HG03135 (cell line): ENCODE results near the gene AKAP8L.

Experiments used
- ATAC-seq: cut with Tn5 transposase; IDR thresholded peaks from one replicate; pipeline ENCODE4 v1.9.1; 2021; ENCODE audit warnings: mild to moderate bottlenecking, moderate library complexity; ENCODE audit not compliant: unreplicated experiment

Gene AKAP8L, protein sequence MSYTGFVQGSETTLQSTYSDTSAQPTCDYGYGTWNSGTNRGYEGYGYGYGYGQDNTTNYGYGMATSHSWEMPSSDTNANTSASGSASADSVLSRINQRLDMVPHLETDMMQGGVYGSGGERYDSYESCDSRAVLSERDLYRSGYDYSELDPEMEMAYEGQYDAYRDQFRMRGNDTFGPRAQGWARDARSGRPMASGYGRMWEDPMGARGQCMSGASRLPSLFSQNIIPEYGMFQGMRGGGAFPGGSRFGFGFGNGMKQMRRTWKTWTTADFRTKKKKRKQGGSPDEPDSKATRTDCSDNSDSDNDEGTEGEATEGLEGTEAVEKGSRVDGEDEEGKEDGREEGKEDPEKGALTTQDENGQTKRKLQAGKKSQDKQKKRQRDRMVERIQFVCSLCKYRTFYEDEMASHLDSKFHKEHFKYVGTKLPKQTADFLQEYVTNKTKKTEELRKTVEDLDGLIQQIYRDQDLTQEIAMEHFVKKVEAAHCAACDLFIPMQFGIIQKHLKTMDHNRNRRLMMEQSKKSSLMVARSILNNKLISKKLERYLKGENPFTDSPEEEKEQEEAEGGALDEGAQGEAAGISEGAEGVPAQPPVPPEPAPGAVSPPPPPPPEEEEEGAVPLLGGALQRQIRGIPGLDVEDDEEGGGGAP

DNA sequence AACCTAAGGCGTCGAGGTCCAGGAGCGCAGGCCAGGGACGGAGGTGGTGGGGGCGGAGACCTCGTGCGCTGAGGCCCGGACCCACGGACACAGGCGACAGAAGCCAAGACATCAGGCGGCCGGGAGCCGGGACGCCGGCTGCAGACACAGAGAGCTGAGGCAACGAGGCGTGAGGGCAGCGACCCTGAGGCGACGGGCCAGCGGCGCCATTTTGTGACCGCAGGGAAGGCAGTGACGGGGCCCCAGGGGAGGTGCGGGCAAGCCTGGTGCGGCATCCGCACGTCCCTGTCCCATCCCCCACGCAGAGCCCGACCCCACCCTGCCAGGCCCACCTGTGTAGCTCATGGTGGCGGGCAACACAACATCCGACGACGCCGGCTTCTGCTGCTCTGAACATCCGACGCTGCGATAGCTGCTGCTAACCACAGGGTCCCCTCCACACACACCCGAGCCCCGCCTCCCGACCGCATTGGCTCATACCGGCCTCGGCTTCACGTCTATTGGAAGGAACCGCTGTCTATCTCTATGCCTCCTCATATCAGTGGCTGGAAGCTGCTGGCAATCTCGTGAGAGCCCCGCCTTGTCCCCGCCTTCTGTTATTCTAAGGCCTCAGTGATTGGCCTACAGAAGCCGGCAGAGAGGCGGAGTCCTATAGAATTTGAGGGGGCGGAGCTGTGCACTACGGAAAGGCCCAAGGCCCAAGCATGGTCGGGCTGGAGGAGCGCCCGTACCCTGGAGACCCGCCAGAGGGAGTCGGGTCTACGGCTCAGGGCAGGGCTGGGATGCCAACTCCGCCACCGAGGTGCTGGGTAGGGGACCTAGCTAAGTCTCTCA, at the start of gene AKAP8L:
Gene AKAP8L, minus strand, starts transcription at position 410 of the 834 bp plus-strand sequence. Its CDS starts 65 bp downstream, at position 345.
- ATAC-seq, result peak; percentile 90

DNA sequence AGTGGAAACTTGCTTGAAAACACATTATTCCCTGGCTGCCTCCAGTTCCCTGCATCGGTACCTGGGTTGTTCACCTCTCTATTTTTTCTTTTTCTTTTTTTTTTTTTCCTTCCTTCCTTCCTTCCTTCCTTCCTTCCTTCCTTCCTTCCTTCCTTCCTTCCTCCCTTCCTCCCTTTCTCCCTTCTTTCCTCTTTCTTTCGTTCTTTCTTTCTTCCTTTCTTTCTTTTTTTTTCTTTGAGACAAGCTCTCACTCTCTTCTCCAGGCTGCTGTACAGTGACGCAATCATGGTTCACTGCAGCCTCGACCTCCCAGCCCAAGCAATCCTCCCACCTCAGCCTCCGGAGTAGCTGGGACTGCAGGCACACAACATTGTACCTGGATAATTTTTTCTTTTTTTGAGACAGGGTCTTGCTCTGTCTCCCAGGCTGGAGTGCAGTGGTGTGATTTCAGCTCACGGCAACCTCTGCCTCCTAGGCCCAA, 49.0 kb upstream of the AKAP8L start:
- ATAC-seq, result no peak

DNA sequence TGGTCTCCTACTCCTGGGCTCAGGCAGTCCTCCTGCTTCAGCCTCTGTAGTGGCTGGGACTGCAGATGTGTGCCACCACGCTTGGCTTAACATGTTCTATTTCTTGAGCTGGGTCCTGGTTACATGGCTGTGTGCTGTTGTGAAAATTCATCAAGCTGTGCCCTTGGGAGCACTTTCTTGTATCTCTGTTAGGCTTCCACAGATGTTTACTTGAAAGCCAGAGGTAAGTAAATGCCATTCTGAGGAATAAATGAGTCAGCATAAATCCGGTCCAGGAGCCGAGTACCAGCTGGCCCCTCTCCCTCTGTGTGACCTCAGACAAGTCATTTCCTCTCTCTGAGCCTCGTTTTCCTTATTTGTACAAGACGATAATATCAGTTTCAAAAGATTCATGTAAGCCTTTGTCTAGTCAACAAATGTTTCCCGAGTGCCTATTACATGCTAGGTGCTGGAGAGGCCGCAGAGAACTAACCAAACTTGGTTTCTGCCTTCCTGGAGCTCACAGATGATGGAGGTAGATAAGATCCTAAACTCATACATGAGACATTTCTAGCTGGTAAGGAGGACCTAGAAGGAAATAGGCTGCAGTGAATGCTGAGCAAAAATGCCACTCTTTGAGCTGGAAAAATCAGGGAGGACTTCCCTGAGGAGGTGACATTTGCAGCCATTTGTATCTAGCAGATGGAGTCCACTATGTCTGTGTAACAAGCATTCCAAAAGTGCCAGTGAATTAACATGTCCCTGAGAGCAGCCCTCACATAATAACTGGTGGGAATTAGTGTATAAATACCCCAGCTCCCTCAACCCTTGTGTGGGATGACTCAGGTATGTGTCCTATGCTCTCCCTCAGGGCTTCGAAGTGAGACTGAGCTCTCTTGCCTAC, 48.3 kb upstream of the AKAP8L start:
- peak; percentile 44 for ATAC-seq

DNA sequence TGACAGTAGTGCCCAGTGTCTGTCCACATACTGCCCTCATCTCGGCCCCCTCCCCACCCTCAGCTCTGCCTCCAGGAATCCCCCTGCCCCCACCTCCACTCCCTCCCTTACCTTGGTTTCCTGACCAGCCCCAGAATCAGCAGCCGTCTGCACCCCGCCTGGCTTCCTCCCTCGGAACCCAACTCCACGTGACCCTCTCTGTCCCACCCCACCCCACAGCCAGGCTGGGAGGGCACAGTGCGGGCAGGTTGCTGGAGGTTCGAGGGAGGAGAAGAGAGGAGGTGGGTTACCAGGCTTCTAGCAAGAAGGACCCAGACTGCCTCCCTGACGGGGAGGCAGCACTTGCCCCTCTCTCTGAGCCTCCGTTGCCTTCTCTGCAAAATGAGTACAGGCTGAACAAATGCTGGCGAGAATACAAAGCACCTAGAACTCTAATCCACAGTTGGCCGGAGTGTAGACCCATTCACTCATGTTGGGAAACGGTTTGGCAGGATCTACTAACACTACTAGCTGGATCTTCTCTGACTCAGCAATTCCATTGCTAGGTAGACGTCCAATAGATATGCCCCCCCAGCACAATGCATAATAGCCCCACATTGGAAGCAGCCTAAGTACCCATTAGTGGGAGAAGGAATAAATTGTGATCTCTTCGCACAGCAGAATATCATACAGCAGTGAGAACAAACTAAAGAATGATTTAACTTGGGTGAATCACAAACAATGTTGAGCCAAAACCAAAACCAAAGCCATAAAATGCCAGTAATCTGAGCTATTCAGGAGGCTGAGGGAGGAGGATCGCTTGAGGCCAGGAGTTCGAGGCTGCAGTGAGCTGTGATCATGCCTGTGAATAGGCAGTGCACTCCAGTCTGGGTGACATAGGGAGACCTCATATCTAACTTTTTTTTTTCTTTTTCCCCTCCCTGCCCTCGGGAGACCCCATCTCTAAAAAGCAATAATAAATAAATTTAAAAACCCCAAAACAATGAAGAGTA, 45.9 kb upstream of the AKAP8L start, which contains the start of gene RASAL3:
Gene RASAL3, minus strand, starts transcription at position 151 of the 992 bp plus-strand sequence. CDS start 186 bp downstream, outside the sequence.
- ATAC-seq, result no peak

DNA sequence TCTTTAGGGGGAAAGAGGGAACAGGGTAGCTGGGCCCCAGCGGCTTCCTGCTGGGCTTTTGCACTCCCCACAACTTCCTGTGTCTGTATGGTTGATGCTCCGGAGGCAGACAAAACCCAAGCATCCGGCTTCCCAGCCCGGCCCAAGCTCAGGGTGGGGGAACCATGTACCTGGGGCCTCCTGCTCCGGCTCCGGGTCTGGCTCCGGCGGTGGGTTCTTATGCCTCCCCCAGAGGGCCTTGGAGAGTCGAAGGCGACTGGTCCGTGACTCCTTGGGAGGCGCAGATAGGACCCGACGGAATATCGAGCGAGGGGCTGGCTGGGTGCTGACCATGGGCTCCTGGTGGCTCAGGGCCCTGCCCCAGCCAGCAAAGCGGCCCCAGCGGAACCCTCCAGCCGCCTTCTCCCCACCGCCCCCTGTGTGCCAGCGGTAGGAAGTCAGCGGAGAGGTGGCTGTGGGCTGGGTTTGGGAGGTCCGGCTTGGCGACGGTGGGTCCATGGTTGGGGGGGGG, 45.1 kb upstream of the AKAP8L start:
- ATAC-seq, result no peak

DNA sequence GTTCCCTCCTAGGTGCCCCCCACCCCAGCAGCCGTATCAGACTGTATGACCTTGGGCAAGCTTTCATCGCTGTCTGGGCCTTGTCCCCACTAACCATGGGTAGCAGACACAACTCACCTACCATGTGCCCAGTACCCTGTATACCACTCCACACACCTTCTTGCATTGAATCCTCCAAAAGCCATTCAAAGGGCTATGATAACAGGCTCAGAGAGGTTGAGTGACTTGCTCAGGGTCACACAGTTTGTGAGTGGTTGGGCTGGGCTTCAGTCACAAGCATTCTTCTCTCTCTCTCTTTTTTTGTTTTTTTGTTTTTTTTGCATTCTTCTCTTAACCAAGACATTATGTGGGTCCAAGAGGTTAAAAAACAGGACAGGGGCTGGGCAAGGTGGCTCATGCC, 42.9 kb upstream of the AKAP8L start:
- ATAC-seq, result no peak

DNA sequence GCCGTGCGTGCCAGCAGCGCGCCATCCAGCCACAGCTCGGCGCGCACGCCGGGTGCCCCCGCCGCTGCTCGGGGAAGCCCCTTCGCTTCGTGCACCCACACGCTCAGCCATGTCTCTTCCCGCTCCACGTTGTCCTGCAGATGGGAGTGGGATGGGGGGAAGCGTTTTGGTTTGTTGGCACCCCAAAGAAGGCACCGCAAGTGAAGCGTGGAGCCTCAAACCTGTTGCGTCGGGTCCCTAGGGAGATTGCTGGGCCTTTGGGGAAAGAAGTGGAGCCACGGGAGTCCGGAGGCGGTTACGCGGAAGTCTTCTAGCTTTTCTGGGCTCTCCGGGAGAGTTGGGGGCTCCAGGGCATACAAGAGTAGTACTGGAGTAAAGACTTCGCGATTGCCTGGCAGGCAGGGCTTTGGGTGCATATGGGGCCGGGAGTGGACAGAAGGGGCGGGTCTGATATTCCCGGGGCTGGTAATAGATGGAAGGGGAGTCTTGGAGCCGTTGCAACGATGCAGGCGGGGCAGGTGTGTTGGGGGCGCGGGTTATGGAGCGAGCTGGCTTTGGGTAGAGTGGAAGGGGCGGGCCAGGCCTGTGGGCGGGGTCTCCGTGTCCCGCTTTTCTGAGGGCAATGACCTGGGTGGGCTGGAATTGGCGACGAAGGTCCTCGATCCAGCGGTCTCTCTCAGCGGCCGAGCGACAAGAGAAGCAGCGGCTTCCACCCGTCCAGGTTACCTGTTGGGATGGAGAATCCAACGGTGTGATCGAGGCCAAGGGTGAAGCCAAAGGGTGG, 39.1 kb upstream of the AKAP8L start:
- ATAC-seq, result no peak

DNA sequence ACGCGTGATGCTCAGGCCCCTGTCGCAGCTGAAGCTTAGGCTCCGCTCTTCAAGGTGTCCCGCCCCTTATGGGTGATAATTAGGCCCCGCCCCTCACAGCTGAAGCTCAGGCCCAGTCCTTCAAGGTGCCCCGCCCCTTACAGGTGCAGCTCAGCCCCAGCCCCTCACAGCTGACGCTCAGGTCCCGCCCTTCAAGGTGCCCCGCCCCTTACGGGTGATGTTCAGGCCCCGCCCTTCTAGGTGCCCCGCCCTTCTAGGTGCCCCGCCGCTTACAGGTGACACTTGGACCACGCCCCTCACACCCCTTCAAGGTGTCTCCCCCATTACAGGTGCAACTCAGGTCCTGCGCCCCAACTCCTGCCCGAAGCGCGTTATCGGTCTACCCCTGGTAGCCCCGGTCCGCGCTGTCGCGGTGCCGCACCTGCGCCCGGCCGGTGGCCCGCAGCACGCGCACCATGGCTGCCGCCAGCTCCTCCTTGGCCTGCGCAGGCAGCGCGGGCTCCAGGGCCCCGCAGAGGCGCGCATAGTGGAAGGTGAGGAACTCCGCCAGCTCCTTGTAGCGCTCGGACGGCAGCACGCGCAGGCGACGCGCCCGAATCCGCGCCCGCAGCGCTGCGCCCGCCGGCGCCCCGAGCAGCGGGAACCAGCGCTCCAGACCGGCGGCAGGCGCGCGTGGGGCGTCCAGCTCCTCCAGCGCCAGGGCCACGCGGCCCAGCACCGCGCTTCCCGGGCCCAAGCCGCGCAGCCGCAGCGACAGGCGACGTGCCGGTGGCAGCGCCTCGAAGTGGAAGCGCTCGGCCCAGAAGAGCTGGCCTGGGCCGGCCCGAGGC, 38.3 kb upstream of the AKAP8L start:
- ATAC-seq, result no peak

DNA sequence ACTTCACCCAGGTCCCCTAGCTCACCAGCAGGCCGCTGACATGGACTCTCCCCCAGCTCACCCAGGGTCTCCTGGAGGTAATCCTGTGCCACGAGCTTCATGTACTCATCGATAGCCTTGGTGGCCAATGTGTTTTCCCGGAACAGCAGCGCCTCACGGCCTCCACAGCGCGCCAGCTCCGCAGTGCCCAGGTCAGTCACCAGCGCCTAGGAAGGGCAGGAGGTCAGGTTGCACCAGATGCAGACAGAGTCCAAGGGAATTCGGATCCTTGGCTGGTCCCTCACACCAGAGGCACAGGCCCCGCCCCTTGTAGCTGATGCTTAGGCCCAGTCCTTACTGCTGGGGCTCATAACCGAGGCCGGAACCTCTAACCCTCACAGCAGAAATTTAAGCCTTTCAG, 37.7 kb upstream of the AKAP8L start:
- no peak for ATAC-seq

DNA sequence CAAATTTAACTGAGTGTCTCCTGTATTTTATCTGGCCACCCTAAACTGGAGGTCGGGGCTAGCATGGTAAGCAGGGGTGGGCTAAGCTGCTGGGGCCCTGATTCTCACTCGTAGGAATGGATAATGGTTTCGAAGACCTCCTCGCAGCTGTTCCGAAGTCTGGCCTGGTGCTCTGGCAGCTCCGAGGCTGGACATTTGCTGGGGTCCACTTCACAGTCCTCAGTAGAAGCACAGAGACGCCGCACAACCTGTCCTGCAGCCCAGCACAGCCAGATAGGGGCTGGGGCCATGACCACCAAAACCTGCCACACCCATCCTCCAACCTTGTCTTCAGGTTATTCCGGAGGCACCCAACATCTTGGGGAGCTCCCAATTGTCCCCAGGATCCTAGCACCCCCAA, 37.2 kb upstream of the AKAP8L start:
- ATAC-seq, result no peak

DNA sequence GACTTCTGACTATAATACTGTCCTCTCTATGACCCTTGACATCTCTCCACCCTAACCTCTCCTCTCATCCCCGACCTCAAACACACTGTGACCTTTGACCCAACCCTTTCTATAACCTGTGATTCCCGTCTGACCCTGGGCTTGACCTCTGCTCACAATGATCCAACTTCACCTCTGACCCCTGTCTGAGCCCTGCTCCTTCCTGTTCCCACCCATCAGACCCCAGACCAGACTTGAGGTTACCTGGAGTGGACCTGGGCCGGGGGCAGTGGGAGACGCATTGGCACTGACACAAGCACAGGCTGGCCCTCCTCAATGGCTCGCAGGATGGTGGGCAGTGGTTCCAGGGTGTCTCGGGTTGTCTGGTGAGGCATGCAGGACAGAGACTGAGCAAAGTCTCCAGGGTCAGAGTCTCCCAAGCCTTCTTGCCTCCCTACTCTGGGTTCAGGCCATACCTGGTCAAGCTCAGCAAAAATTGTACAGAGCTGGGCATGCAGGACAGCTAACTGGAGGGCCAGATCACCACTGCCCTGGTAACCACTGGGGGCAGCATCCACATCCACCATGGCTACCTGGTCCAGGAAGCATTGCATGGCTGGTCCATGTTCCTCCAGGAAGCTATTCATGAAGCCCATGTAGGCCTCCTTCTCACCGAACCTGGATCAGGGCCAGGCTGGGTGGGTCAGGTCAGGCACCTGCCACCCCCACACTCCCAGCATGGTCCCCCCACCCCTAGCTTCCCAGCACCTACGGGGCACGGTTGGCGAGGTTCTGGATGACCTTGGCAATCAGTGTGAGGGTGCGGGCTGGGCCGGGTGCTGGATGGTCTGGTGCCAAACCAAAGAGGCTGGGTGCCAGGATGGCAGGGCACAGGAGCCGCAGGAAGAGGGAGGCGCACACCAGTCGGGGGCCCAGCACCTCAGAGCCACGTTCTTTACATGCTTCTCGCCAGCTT, 35.4 kb upstream of the AKAP8L start:
- no peak for ATAC-seq

DNA sequence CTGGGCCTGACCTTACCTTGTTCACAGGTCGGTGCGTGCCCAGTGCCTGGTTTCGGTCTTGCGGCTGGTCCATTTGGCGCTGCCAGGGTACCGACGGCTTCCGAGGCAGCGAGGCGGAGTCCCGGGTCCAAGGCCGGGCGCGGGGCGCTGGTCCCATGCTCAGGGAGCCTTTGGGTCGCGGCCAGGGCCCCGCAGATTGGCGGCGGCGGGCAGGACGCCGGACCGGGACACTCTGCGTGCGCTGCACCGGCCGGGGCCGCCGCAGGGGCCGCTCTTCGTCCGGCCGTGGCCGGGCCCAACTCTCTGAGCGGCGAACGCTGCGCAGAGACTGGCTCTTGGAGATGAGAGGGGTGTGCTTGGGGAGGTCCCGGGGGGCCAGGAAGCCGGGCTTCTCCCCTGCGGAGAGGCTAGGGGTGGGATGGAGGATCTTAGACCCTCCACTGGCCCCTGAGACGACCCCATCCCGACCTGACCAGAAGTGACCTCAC, 34.3 kb upstream of the AKAP8L start:
- ATAC-seq, result no peak

DNA sequence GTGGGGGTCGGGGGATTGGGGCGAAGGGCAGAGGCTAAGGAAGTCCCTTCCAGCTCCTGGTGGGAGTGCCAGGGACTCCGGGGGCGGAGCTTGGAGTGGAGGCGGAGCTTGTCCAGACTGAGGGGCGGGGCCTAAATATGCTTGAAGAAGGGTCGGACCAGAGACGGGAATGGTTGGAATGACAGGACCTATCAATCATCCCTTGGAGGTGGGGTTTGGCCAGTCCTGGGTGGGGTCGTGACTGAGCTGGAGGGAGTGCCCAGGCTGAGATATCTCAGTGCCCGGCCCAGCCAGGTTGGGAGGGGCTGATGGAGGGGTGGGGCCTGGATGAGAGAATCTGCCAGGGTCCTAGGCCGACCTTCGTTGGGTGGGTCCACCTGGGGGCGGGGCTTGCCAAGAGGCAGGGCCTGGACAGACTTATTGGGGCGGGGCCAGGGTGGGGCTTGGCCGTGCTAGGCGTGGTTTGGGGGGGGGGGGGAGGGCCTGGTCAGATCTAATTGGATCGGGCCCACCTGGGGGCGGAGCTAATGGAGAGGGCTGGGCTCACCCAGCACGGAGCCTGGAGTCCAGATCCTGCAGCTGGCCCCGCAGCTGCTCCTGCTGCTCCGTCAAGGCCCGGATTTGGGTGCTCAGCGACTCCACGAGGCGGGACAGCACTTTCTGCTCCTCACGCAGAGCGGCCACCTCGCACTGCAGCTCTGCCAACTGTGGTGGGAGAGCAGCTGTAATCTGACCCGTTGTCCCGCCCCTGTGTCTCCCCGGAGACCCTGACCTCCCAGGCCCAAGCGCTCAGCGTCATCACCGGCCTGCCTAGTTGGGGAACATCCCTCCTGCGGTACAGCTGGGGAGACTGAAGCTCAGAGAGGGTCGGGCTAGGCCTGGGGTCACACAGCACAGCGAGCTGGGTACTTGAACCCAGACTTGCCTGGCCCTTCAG, 33.6 kb upstream of the AKAP8L start:
- no peak for ATAC-seq

DNA sequence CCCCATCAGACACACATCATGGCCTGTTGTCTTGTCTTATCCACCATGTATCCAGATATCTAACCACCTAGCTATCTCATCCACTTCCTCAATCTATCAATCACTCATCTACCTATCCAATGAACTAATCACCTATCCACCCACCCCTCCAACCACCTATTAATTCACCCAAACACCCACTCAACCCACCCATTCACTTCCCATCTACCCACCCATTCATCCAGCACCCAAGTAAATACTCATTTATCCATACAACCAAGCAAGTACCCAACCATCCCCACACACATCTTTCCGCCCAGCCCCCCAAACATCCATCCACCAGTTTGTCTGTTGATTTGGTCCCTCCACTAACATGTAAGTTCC, 31.7 kb upstream of the AKAP8L start:
- ATAC-seq, result no peak
